HG02623 (cell line): ENCODE results near the gene SAMD10.
A peak's percentile ranks its signal among the peaks of the same experiment; 100 is the strongest.
"Not testable (repeated sequence)": the region's sequence is repeated elsewhere in the genome, so short reads cannot be mapped to it uniquely, and the experiment has no call there.

Source experiments
- ATAC-seq: cut with Tn5 transposase; IDR thresholded peaks from one replicate; pipeline ENCODE4 v1.9.1; 2021; ENCODE audit warnings: moderate library complexity; ENCODE audit not compliant: unreplicated experiment

Gene SAMD10

GRCh38 chr20:64003960-64004725 is 24.7 kb upstream of the SAMD10 start:
- no peak for ATAC-seq

DNA sequence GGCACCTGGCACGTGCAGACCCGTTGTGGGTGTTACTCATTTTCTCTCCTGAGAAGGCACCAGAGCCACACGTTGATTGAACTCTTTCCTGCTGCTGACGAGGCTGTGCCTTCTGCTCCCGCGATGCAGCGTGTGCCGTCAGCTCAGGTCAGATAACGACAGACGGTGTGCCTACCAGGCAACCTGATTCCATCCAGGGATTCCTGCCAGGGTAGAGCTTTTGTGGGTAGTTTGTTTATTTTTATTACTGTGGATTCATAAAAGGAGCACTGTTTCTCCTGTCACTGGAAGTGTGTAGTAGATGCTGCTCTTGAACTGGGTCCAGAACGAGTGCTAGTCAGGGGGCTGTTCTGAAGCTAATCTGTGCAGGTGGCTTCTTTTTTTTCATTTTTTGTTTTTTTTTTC is 22.2 kb upstream of the SAMD10 start:
- no peak for ATAC-seq

- no peak for ATAC-seq
These were observed 21.5 kb upstream of the SAMD10 start for GRCh38 chr20:64000906-64001305.

DNA sequence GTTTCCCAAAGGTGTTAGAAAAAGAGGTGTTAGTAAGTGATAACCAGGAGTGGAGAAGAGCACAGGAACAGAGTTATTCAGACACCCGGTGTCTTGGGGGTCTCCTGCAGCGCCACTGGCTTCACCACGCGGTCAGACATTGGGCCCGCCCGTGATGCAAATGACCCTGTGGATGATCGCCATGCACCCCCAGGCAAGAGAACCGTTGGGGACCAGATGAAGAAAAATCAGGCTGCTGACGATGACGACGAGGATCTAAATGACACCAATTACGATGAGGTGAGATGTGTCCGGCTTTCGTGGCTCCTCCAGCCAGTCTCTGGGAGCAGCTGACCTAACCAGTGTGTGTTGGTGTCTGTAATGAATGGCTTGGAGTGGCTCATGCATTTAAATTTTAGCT is 3.5 kb upstream of the SAMD10 start:
- ATAC-seq: no peak

GRCh38 chr20:63980806-63981728 is 1.6 kb upstream of the SAMD10 start, which contains the start of gene PRPF6:
Gene PRPF6 (plus strand): TSS chr20:63981132. CDS start chr20:63981246, 114 bp downstream.
- peak; percentile 51 for ATAC-seq

DNA sequence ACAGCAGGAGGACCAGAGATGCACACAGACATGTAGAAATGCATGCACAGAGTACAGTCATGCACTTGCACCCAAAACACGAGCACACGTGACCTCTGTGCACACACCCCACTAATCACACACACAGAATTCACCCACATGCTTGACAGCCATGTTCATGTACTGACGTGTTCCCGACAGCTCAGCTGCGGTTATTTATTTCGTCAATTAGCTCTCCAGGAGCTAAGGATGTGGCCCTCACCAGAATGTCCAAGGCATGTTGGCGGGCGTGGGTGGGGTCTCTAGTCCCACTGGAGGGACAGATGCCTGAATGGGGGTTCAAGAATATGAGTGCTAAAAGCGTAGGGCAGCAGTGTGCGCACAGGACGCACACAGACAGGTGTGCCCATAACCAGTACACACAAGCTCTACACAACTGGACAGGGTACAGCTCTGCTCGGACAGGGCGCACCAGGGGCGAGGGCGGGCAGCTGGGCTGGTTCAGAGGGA is 919 bp upstream of the SAMD10 start:
- no peak for ATAC-seq

DNA sequence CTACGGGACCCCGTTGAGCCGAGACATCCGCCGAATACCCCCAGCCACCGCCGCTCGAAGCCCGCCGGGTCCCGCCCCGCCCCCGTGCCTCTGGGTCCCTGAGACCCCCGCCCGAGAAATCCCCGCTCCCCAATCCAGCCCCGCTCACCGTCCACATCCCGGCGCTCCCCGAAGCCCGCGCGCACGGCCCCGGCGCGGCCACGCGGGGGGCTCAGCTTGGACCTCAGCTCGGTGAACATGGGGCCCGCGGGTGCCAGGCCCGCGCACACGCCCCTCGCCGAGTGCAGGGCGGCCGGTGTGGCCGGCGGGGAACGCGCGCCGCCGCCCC is 249 bp downstream of the SAMD10 start:
- no peak for ATAC-seq

GRCh38 chr20:63978319-63979228 is 868 bp downstream of the SAMD10 start:
- no peak for ATAC-seq

- no peak for ATAC-seq
These were observed 1.6 kb downstream of the SAMD10 start for GRCh38 chr20:63977739-63978276.

- no peak for ATAC-seq
These were observed 2.3 kb downstream of the SAMD10 start for GRCh38 chr20:63976980-63977738.

DNA sequence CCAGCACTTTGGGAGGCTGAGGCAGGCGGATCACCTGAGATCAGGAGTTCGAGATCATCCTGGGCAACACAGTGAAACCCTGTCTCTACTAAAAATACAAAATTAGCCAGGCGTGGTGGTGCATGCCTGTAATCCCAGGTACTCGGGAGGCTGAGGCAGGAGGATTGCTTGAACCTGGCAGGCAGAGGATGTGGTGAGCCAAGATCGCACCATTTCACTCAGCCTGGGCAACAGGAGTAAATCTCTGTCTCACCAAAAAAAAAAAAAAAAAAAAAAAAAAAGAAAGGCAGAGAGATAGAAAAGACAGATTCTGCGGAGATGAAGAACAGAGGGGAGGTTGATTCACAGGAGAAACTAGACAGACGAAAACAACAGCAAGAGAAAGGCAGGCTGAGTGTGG is 2.9 kb downstream of the SAMD10 start:
- ATAC-seq: not testable (repeated sequence)

DNA sequence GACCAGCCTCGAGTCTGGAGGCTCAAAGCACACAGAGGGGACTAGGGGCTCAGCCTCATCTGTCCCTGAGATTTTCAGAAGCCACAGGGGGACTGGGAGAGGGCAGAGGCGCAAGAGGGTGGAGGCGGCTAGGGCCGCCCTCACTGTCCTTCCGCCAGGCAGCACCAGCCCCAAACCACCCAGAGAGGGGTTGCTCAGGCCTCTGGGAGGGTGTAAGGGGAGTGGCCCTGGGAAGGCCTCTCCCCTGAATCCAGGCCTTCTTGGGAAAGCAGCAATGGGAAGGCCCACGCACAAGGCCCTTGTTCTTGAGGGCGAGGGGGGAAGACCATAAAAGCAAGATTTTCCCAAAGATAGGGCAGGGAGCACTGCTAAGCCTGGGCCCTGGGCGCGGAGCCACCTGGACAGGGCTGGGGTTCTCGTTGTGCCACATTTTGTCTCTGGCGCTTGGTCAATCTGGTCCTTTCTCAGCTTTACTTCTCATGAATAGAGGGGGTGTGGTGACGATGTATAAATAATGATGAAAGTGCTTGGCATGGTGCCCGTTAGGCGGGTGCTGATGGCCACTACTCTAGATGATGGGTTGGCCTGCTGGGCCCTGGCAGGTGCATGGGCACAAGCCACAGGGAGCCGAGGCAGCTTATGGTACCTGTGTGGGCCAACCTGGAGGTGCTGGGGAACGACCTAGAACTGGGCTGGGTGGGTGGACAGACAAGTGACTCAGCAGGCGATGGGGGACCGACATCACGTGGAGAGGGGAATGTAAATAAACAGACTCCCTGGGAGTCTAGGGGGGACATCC is 4.8 kb downstream of the SAMD10 start:
- no peak for ATAC-seq

- ATAC-seq: no peak
These were observed 5.6 kb downstream of the SAMD10 start for GRCh38 chr20:63973636-63974401.

- ATAC-seq: no peak
These were observed 6.3 kb downstream of the SAMD10 start for GRCh38 chr20:63973160-63973479.

GRCh38 chr20:63972312-63973159 is 6.9 kb downstream of the SAMD10 start:
- no peak for ATAC-seq

- ATAC-seq: not testable (repeated sequence)
These were observed 7.5 kb downstream of the SAMD10 start for GRCh38 chr20:63971960-63972311.

GRCh38 chr20:63970714-63971431 is 8.6 kb downstream of the SAMD10 start:
- ATAC-seq: no peak
